H7 (cell line): Measurements from ENCODE around the gene ANKRD45. TPM values are rescaled to one million over a fixed set of nuclear protein-coding genes. Genes with fewer than 3 reads are reported as not detected.
A peak's percentile ranks its signal among the peaks of the same experiment; 100 is the strongest.
"Not testable (repeated sequence)": the region's sequence is repeated elsewhere in the genome, so short reads cannot be mapped to it uniquely, and the experiment has no call there.

Experiments
- DNase-seq: peaks from one replicate; pipeline ENCODE4 v3.0.0; 2012
- H3K27me3 ChIP-seq: 2 replicates; pipeline ENCODE4 v1.6.0; 2011; ENCODE audit warnings: mild to moderate bottlenecking, low read length; ENCODE audit not compliant: control insufficient read depth, insufficient read depth
- H3K36me3 ChIP-seq: replicated peaks from 2 replicates; pipeline ENCODE4 v1.5.1; 2011; ENCODE audit warnings: low read length; ENCODE audit not compliant: control insufficient read depth, insufficient read depth
- H3K4me3 ChIP-seq: 2 replicates; pipeline ENCODE4 v1.5.1; 2011; ENCODE audit warnings: low read depth, mild to moderate bottlenecking, control low read depth, low read length, moderate library complexity; ENCODE audit not compliant: insufficient read depth
- total RNA-seq: library from RNA; depleted of rRNA; stranded (reverse); fragments of >200 nt; shearing (Covaris generic); gene quantifications from 2 replicates; pipeline ENCODE4 v1.2.3, GENCODE V29; 2014; rRNA removed

Gene ANKRD45
- total RNA-seq, 1 experiment from 2014 or later = 0.45 TPM

GRCh38 chr1:173572201-173572873, 97.3 kb downstream of the ANKRD45 start:
- no peak for DNase-seq
- H3K36me3 ChIP-seq = no peaks in the 10 kb centered on the region
- no peak overlapping the region for H3K4me3 ChIP-seq
- H3K27me3 ChIP-seq = no peaks in the 10 kb centered on the region

- no peaks in the 10 kb centered on the region for H3K36me3 ChIP-seq
- no peak overlapping the region for H3K4me3 ChIP-seq
- H3K27me3 ChIP-seq = no peaks in the 10 kb centered on the region
- no peak for DNase-seq
These were observed 99.2 kb downstream of the ANKRD45 start for GRCh38 chr1:173570370-173571007.

- H3K27me3 ChIP-seq = no peaks in the 10 kb centered on the region
- DNase-seq = no peak
These were observed 101.2 kb downstream of the ANKRD45 start for GRCh38 chr1:173568483-173568882.

GRCh38 chr1:173563846-173564245, 105.8 kb downstream of the ANKRD45 start:
- not testable (repeated sequence) for DNase-seq, H3K27me3 ChIP-seq, H3K36me3 ChIP-seq, H3K4me3 ChIP-seq

More at GRCh38 chr1:173568483-173568882, 101.2 kb downstream of the ANKRD45 start:
- no peak overlapping the region for H3K4me3 ChIP-seq
- no peaks in the 10 kb centered on the region for H3K36me3 ChIP-seq

- H3K27me3 ChIP-seq = no peaks in the 10 kb centered on the region
- H3K36me3 ChIP-seq = no peaks in the 10 kb centered on the region
- H3K4me3 ChIP-seq = no peak overlapping the region
- peak; percentile 32 for DNase-seq
These were observed 106.8 kb downstream of the ANKRD45 start for GRCh38 chr1:173562813-173563212.

- Histone ChIP-seq H3K27me3 (no peaks in the 10 kb centered on the region), H3K36me3 (no peaks in the 10 kb centered on the region), H3K4me3 (no peak overlapping the region)
- no peak for DNase-seq
These were observed 108.4 kb downstream of the ANKRD45 start for GRCh38 chr1:173561263-173561662.

GRCh38 chr1:173560285-173560880, 109.3 kb downstream of the ANKRD45 start:
- H3K4me3 ChIP-seq = no peak overlapping the region
- no peaks in the 10 kb centered on the region for H3K27me3 ChIP-seq
- no peaks in the 10 kb centered on the region for H3K36me3 ChIP-seq
- no peak for DNase-seq

Other genes starting within 250 kb of the ANKRD45 start
- 320 and 326 TPM in 2 replicates for gene PRDX6, start 192.5 kb downstream of the ANKRD45 start, total RNA-seq
- gene SLC9C2, start 66.8 kb downstream of the ANKRD45 start, total RNA-seq = not detected in 2 replicates
- gene TEX50, start 34.5 kb downstream of the ANKRD45 start, total RNA-seq = not detected in 2 replicates
- gene KLHL20, start 45.1 kb upstream of the ANKRD45 start, total RNA-seq = 13.4 and 14.0 TPM in 2 replicates
- gene DARS2, start 154.8 kb upstream of the ANKRD45 start, total RNA-seq = 48.0 and 54.7 TPM in 2 replicates
- gene CENPL, start 155.0 kb upstream of the ANKRD45 start, total RNA-seq = 32.8 and 33.1 TPM in 2 replicates
- gene GAS5, start 198.1 kb upstream of the ANKRD45 start, total RNA-seq = 937 and 1,209 TPM in 2 replicates
- 6.1 and 10.2 TPM in 2 replicates for gene ZBTB37, start 198.5 kb upstream of the ANKRD45 start, total RNA-seq
- gene SERPINC1, start 247.5 kb upstream of the ANKRD45 start, total RNA-seq = 1.7 TPM in 1 of 2 replicates, not detected in the other